CD1c-positive myeloid dendritic cell (primary cell): ENCODE results near the gene MT1X.

Experiments used
- DNase-seq: peaks from one replicate; pipeline ENCODE4 v3.0.0-alpha.2; 2016; ENCODE audit errors: extremely low spot score

Gene MT1X

DNA sequence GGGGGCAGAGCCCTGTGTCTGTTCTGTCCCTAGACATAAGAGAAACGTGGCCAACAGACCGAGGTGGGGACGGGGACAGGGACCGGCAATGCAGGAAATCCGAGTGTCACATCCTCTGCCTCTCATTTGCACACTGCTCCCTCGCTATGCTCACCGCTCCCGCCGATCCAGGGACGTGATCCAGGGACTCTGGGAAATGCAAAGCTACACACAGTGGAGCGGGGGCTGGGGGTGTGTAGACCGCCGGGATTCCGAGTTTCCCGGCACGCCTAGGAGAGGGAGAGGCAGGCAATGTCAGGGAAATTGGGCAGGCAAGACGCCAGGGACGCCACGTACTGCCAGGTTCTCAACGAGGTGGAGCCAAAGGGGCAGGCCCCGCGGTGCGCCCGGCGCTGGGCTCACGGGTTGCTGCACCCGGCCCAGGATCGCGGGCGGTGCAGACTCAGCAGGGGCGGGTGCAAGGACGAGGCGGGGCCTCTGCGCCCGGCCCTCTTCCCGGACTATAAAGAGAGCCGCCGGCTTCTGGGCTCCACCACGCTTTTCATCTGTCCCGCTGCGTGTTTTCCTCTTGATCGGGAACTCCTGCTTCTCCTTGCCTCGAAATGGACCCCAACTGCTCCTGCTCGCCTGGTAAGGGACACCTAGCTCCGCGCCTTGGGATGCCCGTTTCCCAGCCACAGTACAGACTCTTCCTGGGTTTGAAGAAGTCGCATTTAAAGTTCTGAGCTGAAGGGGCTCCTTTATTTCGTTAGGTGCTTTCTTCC is at the start of gene MT1X:
TSS of gene MT1X (plus strand) at position 532 of the 764 bp plus-strand sequence. CDS start at position 603, 71 bp downstream.
- DNase-seq: peak; percentile 92

DNA sequence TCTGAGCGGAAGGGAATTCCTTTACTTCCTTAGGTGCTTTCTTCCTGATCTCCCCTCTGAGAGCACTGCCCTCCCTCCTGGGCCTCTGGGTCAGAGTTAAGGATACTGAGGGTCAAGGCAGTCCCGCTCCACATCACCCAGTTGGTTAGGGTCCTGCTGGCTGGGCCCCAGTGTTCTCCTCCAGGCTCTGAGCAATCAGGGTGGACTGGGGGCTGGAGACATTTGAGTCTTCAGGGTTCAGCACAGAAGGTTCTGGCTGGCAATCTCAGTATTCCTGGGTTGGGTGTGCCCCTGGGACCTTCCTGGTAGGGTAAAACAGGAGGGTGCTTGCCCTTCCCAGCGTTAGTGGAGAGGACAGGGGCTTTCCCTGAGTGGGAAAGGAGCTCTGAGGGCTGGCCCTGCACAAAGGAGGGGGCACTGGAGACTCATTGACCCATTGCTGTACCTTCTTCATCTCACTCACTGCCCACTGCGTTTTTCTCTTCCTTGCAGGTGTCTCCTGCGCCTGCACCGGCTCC is 49.4 kb upstream of the MT1X start:
- no peak for DNase-seq

DNA sequence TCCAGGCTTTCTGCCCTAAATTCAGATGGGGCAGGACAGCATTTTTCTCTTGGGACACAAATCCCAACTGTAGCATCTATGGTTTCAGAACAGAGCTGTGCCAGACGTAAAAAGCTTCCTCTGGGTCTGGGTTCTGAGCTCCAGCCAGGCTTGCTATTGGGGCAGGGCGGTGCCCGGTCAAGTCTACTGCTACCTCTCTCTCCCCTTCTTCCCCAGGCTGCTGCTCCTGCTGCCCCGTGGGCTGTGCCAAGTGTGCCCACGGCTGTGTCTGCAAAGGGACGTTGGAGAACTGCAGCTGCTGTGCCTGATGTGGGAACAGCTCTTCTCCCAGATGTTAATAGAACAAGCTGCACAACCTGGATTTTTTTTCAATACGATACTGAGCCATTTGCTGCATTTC is 48.7 kb upstream of the MT1X start:
- no peak for DNase-seq

DNA sequence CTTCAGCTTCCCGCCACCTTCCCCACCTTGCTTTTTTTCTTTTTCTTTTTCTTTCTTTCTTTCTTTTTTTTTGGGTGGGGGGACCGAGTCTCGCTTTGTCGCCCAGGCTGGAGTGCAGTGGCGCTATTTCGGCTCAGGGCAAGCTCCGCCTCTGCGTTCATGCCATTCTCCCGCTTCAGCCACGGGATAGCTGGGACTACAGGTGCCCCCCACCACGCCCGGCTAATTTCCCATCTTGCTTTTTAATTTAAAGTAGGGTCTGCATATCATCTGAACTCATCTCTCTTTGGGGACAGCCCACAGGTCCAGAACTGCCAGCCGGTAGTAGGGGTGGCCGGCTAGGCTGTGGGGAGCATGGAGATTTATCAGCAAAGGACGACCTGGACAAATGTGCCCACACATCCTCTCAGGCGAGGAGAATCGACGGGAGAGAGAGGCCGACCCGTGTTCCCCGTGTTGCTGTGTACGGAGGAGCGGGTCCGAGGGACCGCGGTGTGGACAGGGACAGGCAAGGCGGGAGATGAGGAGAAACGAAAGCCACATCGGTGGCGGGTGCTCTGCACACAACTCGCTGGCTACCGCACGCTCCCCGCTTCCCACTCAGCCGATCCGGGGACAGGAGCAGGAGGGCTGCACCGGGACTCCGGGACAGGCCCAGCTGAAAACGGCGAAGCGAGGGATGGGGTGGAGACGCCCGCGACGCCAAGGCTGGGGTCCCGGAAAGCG is 47.4 kb upstream of the MT1X start:
- no peak for DNase-seq

DNA sequence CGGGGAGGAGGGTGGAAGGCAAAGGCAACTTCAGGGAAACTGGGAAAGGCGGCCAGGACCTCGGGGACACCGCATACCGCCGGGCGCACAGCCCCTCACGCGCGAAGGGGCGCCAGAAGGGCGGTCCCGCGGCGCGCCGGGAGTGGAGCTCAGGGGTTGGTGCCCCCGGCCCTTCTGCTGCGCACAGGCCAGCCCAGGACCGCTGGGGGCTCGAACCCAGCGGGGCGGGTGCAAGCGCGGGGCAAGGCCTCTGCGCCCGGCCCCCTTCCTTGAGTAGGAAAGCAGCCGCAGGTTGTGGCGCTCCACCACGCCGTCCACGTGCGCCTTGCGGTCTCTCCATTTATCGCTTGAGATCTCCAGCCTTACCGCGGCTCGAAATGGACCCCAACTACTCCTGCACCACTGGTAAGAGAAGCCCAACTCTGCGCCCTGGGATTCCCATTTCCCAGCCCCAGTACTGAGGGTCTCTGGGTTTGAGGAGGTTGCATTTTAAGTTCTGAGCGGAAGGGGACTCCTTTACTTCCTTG is 46.8 kb upstream of the MT1X start:
- no peak for DNase-seq

DNA sequence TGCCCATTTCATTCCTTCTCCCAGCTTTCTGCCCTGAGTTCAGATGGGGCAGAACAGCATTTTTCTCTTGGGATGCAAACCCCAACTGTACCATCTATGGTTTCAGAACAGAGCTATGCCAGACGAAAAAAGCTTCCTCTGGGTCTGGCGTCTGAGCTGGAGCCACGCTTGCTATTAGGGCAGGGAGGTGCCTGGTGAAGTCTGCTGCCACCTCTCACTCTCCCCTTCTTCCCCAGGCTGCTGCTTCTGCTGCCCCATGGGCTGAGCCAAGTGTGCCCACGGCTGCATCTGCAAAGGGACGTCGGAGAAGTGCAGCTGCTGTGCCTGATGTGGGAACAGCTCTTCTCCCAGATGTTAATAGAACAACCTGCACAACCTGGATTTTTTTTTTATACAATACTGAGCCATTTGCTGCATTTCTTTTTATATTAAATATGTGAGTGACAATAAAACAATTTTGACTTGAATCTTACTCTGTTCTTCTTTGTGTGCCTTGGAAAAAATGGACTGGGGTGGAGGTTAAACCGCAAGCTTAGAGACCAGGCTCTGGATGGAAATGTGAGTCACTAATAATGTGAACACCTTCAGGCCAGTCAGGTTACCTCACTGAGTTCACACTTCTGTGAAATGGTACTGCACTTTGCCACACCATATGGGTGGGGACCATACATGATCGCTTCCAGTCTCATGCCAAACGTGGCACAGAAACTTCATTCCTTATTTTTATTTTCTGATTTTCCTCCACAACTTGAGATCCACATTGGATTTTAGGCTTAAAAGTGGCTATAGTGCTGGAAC is 45.5 kb upstream of the MT1X start:
- DNase-seq: no peak

DNA sequence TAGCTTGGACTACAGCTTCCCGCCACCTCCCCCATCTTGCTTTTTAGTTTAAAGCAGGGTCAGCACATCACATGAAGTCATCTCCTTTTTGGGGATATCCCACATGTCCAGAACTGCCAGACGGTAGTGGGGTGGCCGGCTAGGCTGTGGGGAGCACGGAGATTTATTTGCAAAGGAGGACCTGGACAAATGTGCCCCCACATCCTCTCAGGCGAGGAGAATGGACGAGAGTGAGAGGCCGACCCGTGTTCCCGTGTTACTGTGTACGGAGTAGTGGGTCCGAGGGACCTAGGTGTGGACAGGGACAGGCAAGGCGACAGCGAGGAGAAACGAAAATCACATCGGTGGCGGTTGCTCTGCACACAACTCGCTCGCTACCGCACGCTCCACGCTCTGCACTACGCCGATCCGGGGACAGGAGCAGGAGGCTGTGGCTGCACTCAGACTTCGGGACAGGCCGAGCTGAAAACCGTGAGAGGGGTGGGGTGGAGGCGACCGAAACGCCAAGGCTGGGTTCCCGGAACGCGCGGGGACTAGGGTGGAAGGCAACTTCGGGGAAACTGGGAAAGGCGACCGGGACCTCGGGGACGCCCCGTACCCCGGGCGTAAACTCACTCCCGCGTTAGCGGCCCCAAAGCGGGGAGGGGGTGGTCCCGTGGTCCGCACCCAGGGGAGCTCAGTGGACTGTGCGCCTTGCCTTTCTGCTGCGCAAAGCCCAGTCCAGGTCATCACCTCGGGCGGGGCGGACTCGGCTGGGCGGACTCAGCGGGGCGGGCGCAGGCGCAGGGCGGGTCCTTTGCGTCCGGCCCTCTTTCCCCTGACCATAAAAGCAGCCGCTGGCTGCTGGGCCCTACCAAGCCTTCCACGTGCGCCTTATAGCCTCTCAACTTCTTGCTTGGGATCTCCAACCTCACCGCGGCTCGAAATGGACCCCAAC is 44.2 kb upstream of the MT1X start, which contains the start of gene MT1A:
TSS of gene MT1A (plus strand) at position 853 of the 937 bp plus-strand sequence. CDS start at position 926, 73 bp downstream.
- no peak for DNase-seq

DNA sequence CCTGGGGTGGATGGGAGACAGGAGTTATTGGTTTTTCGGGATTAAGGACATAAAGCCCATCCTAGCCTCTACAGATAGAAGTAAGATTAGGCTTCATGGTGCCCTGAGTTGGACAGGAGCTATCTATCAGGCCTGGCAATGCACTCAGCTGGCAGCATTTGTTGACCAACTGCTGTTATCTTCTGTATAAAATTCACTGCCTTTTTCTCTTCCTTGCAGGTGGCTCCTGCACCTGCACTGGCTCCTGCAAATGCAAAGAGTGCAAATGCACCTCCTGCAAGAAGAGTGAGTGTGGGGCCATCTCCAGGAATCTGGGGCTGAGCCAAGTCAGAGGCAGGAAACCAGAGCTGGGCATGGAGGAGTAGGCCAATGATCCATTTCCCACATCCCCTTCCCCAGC is 43.2 kb upstream of the MT1X start:
- DNase-seq: no peak

DNA sequence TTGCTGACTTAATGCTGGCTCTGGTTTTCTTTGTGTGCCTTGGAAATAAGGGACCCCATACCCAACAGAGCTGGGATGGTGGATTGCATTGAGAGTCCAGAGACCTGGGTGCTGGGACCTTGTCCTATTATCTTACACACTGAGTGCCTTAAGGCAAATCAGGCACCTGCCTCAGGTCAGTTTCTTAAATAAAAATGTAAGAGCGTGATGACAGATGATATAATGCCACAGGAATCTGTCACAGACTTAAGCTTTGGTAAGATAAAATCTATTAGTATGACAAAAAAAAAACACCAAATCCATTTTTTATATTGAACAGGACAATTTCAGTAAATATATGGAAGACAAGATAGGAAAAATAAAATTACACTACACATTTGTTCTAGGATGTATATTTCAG is 42.2 kb upstream of the MT1X start:
- no peak for DNase-seq

DNA sequence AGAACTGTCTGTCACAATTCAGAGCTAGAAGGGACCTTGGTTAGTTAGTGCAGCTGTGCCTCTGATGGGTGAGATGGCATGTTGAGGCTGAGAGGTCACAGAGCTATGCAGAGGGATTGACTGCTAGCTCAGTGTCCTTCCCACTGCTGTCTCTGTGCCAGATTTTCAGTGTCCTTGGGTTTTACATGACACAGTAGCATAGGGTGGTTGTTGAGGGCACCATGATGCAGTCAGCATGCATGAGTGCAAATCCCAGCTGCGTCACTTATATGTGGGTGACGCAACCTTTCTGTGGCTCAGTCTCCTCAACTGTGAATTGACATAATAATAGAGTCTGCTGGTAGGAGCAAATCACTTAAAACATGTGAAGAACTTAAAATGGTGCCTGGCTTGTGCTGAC is 41.1 kb upstream of the MT1X start:
- no peak for DNase-seq

DNA sequence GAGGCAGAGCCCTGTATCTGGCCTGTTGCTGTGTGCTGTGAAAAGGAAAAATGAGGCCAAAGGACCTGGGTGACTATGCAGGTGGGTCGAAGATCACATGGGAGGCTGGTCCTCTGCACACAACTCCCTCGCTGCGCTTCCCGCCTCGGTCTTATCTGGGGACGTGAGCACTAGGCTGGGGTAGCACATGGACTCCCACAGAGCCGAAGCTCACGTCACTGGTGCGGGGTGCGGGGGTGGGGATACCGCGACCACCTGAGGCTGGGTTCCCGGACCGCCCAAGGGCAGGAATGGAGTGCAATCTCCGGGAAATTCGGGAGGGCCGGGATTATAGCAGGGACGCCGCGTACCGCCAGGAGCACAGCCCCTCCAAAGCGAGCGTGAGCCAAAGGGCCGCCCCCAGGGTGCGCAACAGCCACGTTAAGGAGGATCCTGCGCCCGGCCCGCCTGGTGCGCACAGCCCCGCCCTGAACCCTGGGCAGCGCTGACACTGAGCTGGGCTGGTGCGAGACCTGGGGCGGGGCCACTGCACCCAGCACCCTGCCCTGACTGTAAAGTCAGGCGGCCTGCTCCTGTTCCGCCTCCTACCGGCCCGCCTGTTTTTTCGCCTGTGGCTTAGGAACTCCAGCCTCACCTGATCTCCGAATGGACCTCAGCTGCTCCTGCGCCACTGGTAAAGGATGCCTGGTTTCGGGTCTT is 39.0 kb upstream of the MT1X start:
- DNase-seq: peak; percentile 86

DNA sequence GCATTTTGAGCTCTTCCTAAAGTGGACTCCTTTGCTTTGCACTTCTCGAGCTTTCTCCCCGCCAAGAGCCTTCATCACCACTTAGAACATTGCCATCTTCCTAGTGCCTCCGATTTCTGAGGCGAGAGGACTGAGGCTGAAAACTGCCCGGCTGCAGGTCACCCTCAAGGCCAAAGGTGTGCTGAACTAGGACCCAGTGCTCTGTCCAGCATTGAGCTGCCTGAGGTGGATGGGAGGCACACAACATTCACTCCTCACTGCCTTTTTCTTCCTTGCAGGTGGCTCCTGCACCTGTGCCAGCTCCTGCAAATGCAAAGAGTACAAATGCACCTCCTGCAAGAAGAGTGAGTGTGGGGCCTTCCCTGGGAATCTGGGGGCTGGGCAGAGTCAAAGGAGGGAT is 38.4 kb upstream of the MT1X start:
- no peak for DNase-seq

DNA sequence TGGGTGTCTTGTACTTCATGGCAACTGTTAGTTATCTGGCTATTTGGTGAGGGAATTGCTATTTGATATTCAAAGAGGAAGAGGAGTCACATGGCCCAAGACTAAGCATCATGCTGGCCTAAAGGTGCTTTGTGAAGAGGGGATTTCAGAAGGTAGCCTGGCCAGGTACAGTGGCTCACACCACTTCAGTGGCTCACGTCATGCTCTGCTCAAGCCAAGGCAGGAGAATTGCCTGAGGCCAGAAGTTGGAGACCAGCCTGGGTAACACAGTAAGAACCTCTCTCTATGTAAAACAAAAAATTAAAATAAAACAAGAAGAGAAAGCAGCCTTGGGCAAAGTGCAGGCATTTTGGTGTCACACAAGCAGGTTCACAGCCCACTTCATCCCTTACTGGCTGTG is 37.0 kb upstream of the MT1X start:
- no peak for DNase-seq

DNA sequence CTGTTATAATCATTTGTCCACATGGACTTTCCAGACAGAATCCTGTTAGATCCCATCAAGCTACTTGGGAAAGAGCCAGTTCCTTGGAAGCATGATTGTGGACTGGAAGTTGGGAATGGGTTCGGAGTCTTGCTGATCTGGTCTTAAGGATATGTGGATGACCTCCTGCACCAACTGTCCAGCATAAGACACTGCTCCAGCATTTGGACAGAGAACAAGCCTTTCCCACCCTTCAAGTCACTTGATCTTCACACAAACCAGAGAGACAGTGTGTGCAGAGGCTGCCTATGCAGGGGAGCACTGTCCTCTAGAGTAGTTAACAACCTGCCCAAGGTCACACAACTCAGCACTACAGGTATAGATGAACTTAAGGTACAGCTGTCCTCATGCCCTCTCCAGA is 36.4 kb upstream of the MT1X start:
- no peak for DNase-seq

DNA sequence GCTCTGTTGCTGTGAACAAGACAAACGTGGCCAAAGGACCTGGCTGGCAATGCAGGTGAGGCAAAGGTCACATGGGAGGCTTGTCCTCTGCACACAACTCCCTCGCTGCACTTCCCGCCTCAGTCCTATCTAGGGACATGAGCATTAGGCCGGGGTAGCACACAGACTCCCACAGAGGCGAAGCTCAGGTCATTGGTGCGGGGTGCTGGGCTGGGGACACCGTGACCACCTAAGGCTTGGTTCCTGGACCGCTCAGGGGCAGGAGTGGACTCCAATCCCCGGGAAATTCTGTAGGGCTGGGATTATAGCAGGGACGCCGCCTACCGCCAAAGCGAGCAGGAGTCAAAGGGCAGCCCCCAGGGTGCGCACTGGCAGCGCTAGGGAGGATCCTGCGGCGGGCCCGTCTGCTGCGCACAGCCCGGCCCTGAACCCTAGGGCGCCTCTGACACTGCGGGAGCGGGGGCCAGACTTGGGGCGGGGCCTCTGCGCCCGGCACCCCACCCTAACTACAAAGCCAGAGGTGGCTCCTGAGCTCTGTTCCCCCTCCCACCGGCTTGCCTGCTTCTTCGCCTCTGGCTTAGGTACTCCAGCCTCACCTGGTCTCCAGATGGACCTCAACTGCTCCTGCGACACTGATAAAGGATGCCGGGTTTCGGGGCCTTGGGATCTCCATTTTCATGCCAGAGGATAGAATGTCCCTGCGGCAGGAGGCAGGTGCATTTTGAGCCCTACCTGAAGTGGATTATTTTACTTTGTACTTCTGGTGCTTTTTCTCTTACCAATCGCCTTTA is 34.4 kb upstream of the MT1X start:
- no peak for DNase-seq

DNA sequence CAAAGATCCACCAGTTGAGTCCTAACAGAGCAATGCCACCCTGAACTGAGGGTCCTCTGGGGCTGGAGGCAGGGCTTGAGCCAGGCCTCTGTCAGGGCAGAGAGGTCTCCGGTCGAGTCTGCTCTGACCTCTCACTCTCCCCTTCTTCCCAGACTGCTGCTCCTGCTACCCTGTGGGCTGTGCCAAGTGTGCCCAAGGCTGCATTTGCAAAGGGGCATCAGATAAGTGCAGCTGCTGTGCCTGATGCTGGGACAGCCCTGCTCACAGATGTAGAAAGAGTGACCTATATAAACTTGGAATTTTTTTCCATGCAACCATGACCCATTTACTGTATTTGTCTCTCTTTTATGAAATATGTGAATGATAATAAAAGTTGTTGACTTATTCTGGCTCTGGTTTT is 33.0 kb upstream of the MT1X start:
- DNase-seq: no peak

DNA sequence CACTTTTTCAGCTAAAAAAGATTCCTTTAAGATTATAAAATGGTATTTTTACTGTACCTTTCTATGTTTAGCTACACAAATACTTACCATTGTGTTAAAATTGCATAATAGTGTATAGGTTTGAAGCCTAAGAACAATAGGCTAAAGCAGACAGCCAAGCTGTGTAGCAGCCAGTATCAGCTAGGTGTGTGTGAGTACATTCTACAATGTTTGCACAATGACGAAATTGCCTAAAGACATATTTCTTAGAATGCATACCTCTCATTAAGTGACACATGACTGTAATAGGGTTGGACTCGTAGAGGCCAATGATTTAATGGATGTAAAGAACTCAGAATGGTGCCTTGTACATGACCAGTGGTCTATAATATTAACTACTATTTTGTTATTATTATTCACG is 32.5 kb upstream of the MT1X start:
- DNase-seq: no peak

DNA sequence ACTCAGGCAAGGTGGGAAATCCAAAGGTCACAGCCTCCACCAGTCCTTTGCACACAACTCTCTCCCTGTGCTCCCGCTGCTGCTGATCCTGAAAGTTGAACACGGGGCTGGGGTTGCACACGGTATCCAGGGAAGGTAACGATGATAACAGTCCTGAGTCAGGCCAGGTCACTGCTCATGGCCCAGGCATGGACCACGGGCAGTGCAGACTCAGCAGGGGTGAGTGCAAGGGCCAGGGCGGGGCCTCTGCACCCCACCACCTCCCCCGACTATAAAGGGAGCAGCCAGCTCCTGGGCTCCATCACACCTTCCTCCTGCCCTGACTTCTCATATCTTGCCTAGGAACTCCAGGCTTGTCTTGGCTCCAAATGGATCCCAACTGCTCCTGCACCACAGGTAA is 30.7 kb upstream of the MT1X start, which contains the start of gene MT1B:
TSS of gene MT1B (plus strand) at position 301 of the 400 bp plus-strand sequence. CDS start at position 369, 68 bp downstream.
- no peak for DNase-seq

DNA sequence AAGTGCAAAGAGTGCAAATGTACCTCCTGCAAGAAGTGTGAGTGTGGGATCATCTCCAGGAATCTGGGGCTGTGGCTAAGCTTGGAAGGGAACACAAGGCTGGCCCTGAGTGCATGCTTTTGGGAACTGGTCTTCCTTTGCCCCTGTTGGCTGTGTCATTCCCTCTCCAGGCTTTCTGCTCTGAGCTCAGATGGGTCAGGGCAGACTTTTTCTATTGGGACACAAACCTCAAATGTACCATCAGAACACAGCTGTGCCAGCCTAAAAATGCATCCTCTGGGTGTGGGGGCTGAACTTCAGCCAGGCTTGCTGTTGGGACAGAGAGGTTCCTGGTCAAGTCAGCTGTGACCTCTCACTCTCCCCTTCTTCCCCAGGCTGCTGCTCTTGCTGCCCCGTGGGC is 29.7 kb upstream of the MT1X start:
- no peak for DNase-seq
